ENCODE measurements around the gene DESI1.

Gene DESI1

GRCh38 chr22:41556561-41556960 is 64.3 kb downstream of the DESI1 start:
- DNase-seq, result no peak

- DNase-seq, result no peak
Measured at GRCh38 chr22:41555325-41555982, 65.4 kb downstream of the DESI1 start.

- DNase-seq, result no peak
Measured at GRCh38 chr22:41551877-41552582, 68.8 kb downstream of the DESI1 start.

GRCh38 chr22:41550952-41551491 is 69.8 kb downstream of the DESI1 start:
- no peak for DNase-seq

- no peak for DNase-seq
Measured at GRCh38 chr22:41548830-41549211, 72.0 kb downstream of the DESI1 start.
